Hepatocyte (in vitro differentiated cells): ENCODE results near the gene INO80C.
"Not testable (repeated sequence)": the region's sequence is repeated elsewhere in the genome, so short reads cannot be mapped to it uniquely, and the experiment has no call there.

Experiments used
- EZH2 ChIP-seq: fragments of 200-600 bp; sonication (generic); IDR thresholded peaks from 2 replicates; pipeline ENCODE4 v1.6.1; 2016; ENCODE audit warnings: antibody characterized with exemption, mild to moderate bottlenecking, borderline replicate concordance
- TF ChIP-seq, protein P1 (sequence below): fragments of 200-600 bp; sonication (generic); IDR thresholded peaks from 2 replicates; pipeline ENCODE4 v1.5.1; 2016; ENCODE audit warnings: antibody characterized with exemption, mild to moderate bottlenecking; ENCODE audit not compliant: poor library complexity

DNA sequence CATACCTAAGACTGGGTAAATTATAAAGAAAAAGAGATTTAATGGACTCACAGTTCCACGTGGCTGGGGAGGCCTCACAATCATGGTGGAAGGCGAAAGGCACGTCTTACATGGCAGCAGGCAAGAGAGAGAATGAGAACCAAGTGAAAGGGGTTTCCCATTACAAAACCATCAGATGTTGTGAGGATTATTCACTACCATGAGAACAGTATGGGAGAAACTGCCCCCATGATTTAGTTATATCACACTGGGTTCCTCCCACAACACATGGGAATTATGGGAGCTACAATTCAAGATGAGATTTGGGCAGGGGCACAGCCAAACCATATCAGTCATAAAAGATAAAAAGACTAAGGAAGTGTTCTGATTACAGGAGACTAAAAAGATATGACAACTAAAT, 8.5 kb downstream of the INO80C start:
- not testable (repeated sequence) for TF ChIP-seq EZH2
- TF ChIP-seq, protein P1, sequence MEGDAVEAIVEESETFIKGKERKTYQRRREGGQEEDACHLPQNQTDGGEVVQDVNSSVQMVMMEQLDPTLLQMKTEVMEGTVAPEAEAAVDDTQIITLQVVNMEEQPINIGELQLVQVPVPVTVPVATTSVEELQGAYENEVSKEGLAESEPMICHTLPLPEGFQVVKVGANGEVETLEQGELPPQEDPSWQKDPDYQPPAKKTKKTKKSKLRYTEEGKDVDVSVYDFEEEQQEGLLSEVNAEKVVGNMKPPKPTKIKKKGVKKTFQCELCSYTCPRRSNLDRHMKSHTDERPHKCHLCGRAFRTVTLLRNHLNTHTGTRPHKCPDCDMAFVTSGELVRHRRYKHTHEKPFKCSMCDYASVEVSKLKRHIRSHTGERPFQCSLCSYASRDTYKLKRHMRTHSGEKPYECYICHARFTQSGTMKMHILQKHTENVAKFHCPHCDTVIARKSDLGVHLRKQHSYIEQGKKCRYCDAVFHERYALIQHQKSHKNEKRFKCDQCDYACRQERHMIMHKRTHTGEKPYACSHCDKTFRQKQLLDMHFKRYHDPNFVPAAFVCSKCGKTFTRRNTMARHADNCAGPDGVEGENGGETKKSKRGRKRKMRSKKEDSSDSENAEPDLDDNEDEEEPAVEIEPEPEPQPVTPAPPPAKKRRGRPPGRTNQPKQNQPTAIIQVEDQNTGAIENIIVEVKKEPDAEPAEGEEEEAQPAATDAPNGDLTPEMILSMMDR, result not testable (repeated sequence)
